HG03095 (cell line): ENCODE data around the gene GFER.
A peak's percentile ranks its signal among the peaks of the same experiment; 100 is the strongest.
"Not testable (repeated sequence)": the region's sequence is repeated elsewhere in the genome, so short reads cannot be mapped to it uniquely, and the experiment has no call there.

Experiments used
- ATAC-seq: cut with Tn5 transposase; IDR thresholded peaks from one replicate; pipeline ENCODE4 v1.9.1; 2021; ENCODE audit warnings: moderate library complexity; ENCODE audit not compliant: unreplicated experiment

GFER gene

GRCh38 chr16:1983544-1984346 lies at the start of gene GFER:
Gene GFER (plus strand): TSS chr16:1984193. CDS start chr16:1984219, 26 bp downstream.
- ATAC-seq: peak; percentile 61

GRCh38 chr16:1936945-1937479 lies 47.0 kb upstream of the GFER start:
- no peak for ATAC-seq

GRCh38 chr16:1938316-1938715 lies 45.7 kb upstream of the GFER start:
- ATAC-seq: no peak

- no peak for ATAC-seq
Measured at GRCh38 chr16:1938910-1939309, 45.1 kb upstream of the GFER start.

- not testable (repeated sequence) for ATAC-seq
Measured at GRCh38 chr16:1939833-1940232, 44.2 kb upstream of the GFER start.

GRCh38 chr16:1940273-1941161 lies 43.5 kb upstream of the GFER start:
- ATAC-seq: no peak

GRCh38 chr16:1941162-1942046 lies 42.6 kb upstream of the GFER start:
- ATAC-seq: no peak

- no peak for ATAC-seq
Measured at GRCh38 chr16:1942047-1942809, 41.8 kb upstream of the GFER start.

GRCh38 chr16:1942810-1943726 lies 40.9 kb upstream of the GFER start, which contains the start of gene MSRB1:
Gene MSRB1 (minus strand): TSS chr16:1943199. CDS start chr16:1943156, 43 bp downstream.
- peak; percentile 89 for ATAC-seq

GRCh38 chr16:1944612-1945199 lies 39.3 kb upstream of the GFER start:
- ATAC-seq: no peak

- ATAC-seq: no peak
Measured at GRCh38 chr16:1945559-1946391, 38.2 kb upstream of the GFER start.

- no peak for ATAC-seq
Measured at GRCh38 chr16:1946495-1947368, 37.3 kb upstream of the GFER start.

- no peak for ATAC-seq
Measured at GRCh38 chr16:1947369-1947670, 36.7 kb upstream of the GFER start.

GRCh38 chr16:1949507-1949906 lies 34.5 kb upstream of the GFER start:
- no peak for ATAC-seq

- no peak for ATAC-seq
Measured at GRCh38 chr16:1950047-1950446, 33.9 kb upstream of the GFER start.

GRCh38 chr16:1950559-1950958 lies 33.4 kb upstream of the GFER start:
- ATAC-seq: no peak

GRCh38 chr16:1953734-1954133 lies 30.3 kb upstream of the GFER start:
- no peak for ATAC-seq
